ENCODE results near the gene TBX1.

Gene TBX1

DNA sequence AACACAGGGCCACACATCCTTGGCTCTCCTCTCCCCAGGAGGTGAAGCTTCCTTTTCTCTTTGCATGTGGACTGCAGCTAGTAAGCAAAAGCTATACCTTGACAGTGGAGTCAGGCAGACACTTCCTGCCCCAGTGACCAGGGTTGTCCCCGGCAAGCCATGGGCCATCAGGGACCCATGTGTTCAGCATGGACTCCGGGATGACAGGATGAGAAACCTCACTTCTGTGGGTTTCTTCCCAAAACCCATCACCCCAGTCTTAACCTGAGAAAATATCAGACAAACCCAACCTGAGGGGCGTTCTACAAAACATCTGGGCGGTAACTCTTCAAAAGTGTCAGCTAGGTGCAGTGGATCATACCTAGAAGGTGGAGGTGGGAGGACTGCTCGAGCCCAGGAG lies 53.9 kb downstream of the TBX1 start:
- DNase-seq (ENCODE audit: low spot score): no peak

DNA sequence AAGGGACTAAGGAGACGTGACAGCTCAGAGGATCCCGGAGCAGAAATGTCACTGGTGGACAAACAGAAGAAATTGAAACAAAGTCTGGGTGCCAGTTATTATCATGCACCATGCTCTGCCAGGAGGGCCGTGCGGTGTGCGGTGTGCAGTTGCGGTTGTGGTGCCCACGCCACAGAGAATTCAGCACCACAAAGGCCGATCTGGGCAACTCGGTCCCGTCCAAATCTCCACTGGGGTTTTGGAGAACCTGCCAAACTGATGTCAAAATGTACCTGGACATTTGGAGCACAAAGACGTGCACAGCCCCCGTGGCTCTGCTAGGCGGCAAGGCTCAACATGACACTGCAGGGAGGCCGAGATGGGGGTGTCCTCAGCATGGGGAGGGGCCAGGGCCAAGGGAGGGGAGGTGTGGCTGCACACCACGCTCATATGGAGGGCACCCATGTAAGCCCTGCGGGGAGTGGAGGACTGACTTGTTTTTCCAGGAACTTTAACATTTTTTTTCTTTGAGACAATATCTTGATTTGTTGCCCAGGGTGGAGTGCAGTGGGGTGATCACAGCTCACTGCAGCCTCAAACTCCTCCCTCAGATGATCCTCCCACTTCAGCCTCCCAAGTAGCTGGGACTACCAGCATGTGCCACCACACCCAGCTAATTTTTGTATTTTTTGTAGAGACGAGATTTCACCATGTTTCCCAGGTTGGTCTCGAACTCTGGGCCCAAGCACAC lies 54.7 kb downstream of the TBX1 start:
- DNase-seq (ENCODE audit: low spot score): no peak

DNA sequence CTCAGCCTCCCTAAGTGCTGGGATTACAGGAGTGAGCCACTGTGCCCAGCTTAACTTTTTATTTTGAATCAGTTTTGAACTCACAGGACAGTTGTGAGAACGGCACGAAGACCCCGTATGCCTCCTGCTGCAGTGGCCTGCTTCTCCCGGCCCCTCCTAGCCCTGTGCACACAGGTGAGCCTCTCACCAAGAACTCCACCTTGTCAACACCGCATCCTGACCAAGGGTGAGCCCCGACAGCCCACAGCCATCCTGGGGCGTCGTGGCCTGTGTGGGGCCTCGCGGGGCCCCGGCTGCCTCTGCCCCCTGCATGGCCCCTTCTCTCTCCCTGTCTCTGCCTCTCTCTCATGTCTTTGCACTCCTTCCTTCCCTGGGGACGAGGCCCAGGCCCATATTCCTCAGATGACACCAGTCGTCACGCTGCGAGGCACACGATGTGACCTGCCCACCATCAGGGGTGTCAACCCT lies 55.3 kb downstream of the TBX1 start:
- no peak for DNase-seq (ENCODE audit: low spot score)

DNA sequence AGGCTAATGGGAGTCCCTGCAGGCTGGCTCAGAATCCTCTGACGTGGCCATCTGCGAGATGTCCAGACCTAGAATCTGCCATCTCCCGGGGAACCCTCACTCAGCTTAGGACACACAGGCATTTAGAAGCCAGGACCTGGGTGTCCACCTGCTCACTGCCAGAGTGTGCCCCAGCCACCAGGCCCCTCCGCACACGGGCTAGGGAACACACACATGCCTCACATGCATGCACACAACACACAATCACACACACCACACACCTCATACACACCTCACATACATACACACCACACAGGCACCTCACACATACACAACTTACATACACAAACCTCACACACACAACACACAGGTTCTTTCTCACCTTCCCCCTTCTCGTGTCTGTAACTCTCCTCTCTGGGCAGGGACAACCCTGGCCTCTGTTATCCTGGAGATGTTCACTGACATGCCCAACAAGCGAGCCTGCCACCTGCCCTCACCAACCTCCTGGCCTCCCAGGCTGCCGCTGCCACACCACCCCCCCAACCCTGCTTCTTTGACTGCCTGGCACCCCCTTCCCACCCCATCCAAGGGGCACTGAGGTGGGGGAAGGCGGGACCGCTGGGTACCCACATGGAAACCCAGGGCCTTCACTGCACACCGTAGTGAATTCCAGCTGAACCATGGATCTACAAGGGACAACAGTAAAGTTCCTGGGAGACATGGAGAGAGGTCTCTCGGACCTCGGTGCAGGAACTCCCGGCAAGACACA lies 56.0 kb downstream of the TBX1 start:
- DNase-seq (ENCODE audit: low spot score): no peak
